ENCODE measurements around the gene FAM83F.

FAM83F gene

GRCh38 chr22:40082184-40082583, 87.4 kb downstream of the FAM83F start:
- Histone ChIP-seq H3K9ac (ENCODE audit: low read length) (no peak overlapping the region), H3K4me1 (ENCODE audit: control insufficient read depth, insufficient read depth, low read length) (peaks cover 15% of the 10 kb centered on the region), H3K4me3 (ENCODE audit: low read length) (no peak overlapping the region), H3K36me3 (ENCODE audit: control insufficient read depth, insufficient read depth, low read length, severe bottlenecking) (no peaks in the 10 kb centered on the region), H3K9me3 (ENCODE audit: control insufficient read depth, low read length) (no peaks in the 10 kb centered on the region), H3K27me3 (replicated peaks; ENCODE audit: control insufficient read depth, insufficient read depth, low read length) (no peaks in the 10 kb centered on the region)
- DNase-seq (ENCODE audit: low read depth) = no peak

DNA sequence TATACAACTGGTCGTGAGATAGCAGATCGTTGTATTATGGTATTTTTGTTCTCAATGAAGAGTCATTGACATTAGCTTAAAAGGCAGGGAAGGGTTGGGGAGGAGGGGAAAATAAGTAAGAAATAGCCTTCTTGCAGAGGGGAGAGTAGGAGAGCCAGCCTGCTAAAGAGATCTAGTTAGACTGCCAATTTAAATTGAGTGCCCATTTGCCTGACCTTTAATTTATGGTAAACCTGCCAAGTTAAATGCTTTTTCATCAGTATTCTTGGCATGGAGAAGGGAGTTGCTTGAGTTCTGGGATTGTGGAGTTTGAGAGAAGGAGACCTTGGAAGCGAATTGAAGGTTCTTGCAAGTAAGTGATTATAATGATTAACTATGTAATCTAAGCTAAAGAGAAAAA, 89.0 kb downstream of the FAM83F start:
- Histone ChIP-seq H3K4me3 (ENCODE audit: low read length) (no peak overlapping the region), H3K36me3 (ENCODE audit: control insufficient read depth, insufficient read depth, low read length, severe bottlenecking) (no peaks in the 10 kb centered on the region), H3K9me3 (ENCODE audit: control insufficient read depth, low read length) (no peaks in the 10 kb centered on the region), H3K4me1 (ENCODE audit: control insufficient read depth, insufficient read depth, low read length) (peaks cover 7% of the 10 kb centered on the region), H3K9ac (ENCODE audit: low read length) (no peak overlapping the region), H3K27me3 (replicated peaks; ENCODE audit: control insufficient read depth, insufficient read depth, low read length) (no peaks in the 10 kb centered on the region)
- DNase-seq (ENCODE audit: low read depth) = no peak

DNA sequence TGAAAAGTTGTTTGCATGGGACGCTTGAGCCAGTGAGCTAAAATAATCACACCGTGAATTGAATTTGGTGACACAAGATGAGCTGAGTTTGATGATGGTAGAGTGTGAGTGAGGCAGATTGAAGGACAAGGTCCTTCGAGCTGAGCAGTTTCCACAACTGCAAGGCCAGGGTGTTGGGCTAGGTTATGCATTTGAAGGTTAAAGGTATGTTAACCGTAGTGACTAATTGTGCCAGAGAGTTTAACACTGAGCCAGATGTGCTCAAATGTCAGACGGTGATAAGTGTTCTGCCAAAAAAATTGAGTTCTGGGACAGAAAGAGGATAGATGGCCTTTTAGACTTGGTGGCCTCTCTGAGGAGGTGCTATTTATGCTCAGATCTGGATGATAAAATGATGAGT, 89.5 kb downstream of the FAM83F start:
- DNase-seq (ENCODE audit: low read depth) = no peak
- Histone ChIP-seq H3K9me3 (ENCODE audit: control insufficient read depth, low read length) (no peaks in the 10 kb centered on the region), H3K4me3 (ENCODE audit: low read length) (no peak overlapping the region), H3K27me3 (replicated peaks; ENCODE audit: control insufficient read depth, insufficient read depth, low read length) (no peaks in the 10 kb centered on the region), H3K4me1 (ENCODE audit: control insufficient read depth, insufficient read depth, low read length) (peaks cover 7% of the 10 kb centered on the region), H3K9ac (ENCODE audit: low read length) (no peak overlapping the region), H3K36me3 (ENCODE audit: control insufficient read depth, insufficient read depth, low read length, severe bottlenecking) (no peaks in the 10 kb centered on the region)

DNA sequence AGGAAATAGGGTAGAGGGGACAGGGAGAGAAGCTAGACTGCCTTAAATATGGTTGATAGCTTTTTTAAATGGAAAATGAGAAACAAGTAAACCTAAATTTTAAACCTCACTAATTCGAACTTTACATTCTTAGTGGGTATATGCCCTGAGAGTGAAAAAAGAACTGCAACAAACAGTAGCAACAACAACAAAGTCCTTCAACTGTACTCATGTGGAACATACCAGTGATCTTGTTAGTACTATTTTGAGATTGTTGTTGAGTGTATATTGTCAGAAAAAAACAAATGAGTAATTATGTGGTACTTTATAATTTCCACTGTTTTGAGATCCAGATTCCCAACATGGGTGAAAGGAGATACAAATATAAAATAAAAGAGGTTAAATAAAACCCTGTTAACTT, 94.1 kb downstream of the FAM83F start:
- no peak overlapping the region for H3K4me3 ChIP-seq (ENCODE audit: low read length)
- peaks cover 7% of the 10 kb centered on the region for H3K4me1 ChIP-seq (ENCODE audit: control insufficient read depth, insufficient read depth, low read length)
- no peak overlapping the region for H3K9ac ChIP-seq (ENCODE audit: low read length)
- no peaks in the 10 kb centered on the region for H3K9me3 ChIP-seq (ENCODE audit: control insufficient read depth, low read length)
- no peak for DNase-seq (ENCODE audit: low read depth)
- no peaks in the 10 kb centered on the region for H3K36me3 ChIP-seq (ENCODE audit: control insufficient read depth, insufficient read depth, low read length, severe bottlenecking)
- H3K27me3 ChIP-seq (replicated peaks; ENCODE audit: control insufficient read depth, insufficient read depth, low read length) = no peaks in the 10 kb centered on the region

Data from adipocyte (in vitro differentiated cells).